ENCODE measurements around the gene CTNNA1.
"Not testable (repeated sequence)": the region's sequence is repeated elsewhere in the genome, so short reads cannot be mapped to it uniquely, and the experiment has no call there.

CTNNA1 gene

GRCh38 chr5:138898299-138898698, 145.1 kb downstream of the CTNNA1 start:
- DNase-seq (ENCODE audit: low read depth, low spot score) = no peak

DNA sequence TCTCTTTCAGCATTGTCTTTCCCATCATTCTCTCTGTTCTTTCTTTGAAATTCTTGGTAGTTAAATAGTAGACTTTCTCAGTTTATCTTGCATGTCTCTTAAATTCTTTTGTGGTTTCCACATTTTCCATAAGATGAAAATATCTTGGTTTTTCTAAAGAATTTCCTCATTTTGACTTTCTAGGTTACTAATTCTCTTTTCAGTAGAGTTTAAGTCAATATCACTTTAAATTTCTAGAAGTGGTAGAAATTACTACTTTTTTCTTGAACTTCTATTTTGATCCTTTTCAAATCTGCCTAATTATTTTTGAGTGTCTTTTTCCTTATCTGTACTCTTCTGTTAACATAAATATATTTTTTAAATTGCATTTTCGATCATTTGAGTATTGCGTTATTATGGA, 145.5 kb downstream of the CTNNA1 start:
- no peak for DNase-seq (ENCODE audit: low read depth, low spot score)

- no peak for DNase-seq (ENCODE audit: low read depth, low spot score)
Measured at GRCh38 chr5:138900281-138900965, 147.2 kb downstream of the CTNNA1 start.

DNA sequence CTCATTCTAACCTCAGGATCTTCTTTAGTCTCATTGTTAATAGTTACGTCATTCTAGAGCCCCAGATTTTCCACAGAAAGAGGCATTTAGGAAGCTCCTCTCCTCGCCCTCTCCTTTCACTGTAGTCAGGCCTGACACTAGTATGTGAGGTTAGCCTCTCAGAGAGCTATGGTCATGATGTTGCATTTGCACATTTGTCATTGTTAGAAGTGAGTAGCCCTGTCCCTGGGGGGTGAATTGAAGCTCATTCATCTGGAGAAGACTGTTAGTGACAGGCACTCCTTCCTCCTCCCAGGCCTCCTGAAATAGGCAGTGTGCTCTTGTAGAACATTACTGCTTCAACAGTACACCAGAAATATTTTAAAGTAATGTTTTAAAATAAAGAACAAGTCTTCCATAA, 148.5 kb downstream of the CTNNA1 start:
- no peak for DNase-seq (ENCODE audit: low read depth, low spot score)

DNA sequence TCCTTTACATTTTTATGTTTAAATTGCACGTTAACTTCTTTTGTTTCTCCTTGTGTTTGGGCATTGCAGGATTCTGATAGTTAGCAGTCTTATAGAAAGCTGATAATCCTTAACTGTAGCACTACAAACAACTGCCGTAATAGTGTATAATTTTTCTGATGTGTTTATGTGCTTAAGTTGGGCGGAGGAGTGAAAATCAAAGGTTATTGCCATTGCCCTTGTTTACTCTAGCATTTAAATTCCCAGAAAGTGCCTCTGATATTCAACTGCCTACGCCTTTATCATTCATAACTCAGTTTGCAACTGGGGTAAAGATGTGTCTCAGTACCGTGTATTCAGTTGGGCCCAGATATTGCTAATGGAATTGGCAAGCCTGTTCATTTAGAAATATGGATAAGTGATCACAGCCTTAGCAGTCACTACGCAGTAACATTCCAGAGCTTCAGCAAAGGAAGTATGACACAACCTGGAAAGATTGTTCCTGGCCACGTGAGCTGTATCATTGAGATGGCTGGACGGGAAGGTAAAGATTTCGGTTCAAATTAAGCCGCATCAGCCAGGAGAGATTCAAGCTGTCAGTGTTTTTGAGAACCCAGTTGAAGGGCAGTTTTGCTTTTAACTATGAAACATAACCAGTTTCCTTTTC, 150.0 kb downstream of the CTNNA1 start:
- no peak for DNase-seq (ENCODE audit: low read depth, low spot score)

DNA sequence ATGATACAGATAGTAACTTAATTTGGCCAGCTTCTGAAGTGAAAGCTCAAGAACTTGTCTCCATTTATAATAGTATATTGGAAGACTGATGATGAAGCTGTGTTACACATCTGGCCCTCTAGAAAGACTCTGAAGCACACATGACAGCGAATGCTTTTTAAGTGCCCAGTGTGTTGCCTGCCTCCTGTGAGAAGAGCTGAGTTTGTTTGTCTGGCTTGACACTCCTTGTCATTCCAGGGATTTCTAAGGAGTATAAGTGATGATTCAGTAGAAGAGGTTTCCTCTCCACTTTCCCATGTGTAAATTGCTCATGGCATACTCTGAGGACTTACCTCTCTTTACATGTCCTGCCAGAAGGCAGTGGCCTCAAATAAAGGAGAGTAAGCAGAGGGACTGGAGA, 152.3 kb downstream of the CTNNA1 start:
- DNase-seq (ENCODE audit: low read depth, low spot score) = no peak

DNA sequence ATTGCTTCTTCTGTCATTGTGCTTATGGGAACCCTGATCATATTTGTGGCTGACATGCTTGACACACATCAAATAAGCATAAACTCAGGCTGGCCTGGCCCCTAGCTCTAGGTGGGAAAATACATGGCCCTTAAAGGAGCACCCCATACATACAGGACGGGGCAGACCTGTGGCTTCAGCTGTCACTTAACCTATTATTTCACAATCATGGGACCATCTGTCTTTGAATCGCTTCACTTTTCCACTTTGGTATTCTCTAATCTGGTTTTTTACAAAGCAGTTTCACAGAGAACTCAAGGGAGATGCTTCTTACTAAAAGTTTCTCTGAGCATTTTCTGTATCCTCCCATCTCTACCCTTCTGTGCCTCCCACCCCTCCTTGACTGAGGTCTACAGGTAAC, 156.5 kb downstream of the CTNNA1 start:
- no peak for DNase-seq (ENCODE audit: low read depth, low spot score)

GRCh38 chr5:138910546-138911185, 157.4 kb downstream of the CTNNA1 start:
- no peak for DNase-seq (ENCODE audit: low read depth, low spot score)

GRCh38 chr5:138911441-138911840, 158.2 kb downstream of the CTNNA1 start:
- no peak for DNase-seq (ENCODE audit: low read depth, low spot score)

DNA sequence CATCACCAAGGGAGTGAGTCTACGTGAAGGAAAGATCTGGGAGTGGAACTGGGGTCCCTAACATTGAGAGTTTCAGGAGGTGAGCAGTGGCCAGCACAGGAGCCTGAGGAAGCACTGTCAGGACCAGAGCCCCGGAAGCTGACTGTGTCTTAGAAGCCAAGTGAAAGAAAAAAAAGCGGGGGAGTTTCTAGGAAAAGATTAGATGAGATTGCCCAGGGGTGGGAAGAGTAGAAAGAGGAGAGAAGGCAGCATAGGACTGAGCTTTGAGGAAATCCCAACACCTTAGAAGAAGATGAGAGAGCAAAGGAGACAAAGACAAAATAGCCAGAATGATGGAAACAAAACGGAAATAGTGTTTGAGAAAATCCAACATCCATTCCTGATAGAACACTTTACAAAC, 158.9 kb downstream of the CTNNA1 start:
- DNase-seq (ENCODE audit: low read depth, low spot score) = no peak

GRCh38 chr5:138913773-138914172, 160.5 kb downstream of the CTNNA1 start:
- no peak for DNase-seq (ENCODE audit: low read depth, low spot score)

DNA sequence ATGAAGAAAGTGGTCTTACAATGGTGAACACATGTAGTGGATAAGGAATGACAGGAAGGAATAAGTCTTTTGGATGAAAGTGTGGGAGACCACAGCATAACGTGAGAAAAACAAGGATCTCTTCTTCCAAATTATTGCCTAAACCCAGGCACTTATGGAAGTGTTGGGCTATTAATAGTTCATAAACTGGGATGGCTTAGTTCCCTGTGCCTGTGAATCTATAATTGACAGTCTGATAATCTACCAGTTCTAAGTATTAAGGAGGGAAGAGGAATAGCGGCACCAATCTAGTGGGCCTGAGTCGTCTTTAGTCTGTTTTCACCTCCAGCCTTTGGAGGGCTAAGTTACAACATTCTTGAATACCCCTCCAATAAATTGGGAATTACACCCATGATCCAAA, 161.1 kb downstream of the CTNNA1 start:
- no peak for DNase-seq (ENCODE audit: low read depth, low spot score)

DNA sequence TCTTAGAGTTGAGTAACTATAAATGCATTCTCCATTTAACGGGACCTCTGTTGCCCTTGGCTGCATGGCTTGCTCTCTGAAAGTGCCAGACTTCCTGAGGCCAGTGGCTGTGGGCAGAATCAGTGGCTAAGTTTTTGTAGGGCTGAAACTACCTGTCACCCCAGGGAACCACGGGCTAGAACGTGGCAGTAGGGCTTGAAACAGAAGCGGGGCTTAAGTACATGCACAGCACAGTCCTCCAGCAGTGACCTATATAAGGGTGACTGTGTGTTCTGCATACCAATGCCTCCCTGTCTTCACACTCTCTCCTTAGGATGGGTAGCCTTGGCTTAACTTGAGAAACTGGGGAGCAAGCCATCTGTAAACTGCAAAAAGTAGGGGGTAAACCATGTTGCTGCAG, 165.5 kb downstream of the CTNNA1 start:
- DNase-seq (ENCODE audit: low read depth, low spot score) = no peak

DNA sequence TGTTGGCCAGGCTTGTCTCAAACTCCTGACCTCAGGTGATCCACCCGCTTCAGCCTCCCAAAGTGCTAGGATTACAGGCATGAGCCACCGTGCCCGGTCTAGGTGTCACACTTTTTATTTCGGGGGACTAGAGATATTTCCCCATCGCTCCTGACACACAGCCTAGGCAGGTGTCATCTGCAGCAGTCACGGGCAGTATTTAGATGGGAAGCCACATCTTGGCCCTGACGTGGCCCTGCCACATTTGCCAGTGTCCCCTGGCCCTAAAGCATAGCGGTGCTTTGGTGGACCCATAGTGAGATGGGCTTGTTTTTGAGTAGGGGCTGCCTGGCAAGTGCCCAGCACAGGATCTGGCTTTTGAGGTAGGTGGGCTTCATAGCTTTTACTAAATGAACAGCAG, 167.0 kb downstream of the CTNNA1 start:
- DNase-seq (ENCODE audit: low read depth, low spot score) = no peak

- not testable (repeated sequence) for DNase-seq (ENCODE audit: low read depth, low spot score)
Measured at GRCh38 chr5:138921362-138921761, 168.1 kb downstream of the CTNNA1 start.

DNA sequence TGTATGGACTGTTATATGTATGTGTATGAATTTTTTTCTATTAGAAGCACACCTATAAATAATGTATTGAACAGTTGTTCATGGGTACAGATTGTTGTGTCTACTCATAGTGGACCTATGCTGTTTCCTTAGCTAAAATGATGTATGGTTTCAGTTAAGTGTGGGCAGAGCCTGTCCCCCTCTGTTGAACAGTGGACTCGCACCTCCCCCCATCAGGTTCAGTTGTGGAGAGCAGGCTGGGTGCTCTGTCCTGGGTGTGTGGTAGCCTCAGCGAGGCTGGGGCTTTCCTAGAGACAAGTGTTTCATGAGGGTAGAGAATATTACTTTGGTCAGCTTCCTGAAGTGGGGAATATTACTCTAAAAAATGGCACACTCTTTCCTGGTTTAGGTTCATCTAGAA, 169.3 kb downstream of the CTNNA1 start:
- DNase-seq (ENCODE audit: low read depth, low spot score) = no peak

DNA sequence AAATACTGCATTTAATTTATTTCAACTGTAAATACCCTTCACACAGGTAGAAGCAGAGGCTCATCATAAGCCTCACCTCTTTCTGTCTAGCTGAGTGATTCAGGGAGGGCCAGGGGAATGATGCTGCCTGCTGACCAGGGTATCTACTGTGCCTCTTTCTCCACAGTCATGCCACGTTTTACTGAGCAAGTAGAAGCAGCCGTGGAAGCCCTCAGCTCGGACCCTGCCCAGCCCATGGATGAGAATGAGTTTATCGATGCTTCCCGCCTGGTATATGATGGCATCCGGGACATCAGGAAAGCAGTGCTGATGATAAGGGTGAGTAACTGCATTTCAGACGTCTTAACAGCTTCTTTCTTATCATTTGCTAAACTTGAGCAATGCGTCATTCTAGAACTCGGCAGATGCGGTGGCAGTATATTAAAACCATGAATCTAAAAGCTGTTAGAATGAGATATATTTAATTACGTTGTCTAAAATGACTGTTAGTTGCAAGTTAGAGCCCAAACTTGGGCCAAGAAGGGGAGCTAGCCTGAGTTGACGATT, 171.9 kb downstream of the CTNNA1 start:
- DNase-seq (ENCODE audit: low read depth, low spot score) = no peak

DNA sequence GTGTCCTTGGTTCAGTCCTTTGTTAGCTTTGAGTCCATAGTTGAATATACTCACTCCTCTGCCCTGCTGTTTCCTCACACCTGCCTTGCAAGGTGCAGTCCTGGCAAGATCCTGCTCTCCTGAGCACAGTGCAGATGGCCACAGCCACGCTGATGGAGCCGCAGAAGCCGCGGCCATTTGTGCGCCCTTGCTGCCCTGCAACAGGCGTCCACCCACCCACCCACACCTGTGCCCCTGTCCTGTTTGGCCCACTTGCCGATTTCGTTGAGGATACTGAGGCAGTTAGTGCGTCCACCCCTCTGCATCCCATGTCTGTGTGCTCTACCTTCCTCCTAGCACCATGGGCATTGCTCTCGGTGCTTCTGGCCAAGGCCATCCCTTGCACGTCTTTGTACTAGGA, 173.0 kb downstream of the CTNNA1 start:
- DNase-seq (ENCODE audit: low read depth, low spot score) = no peak

DNA sequence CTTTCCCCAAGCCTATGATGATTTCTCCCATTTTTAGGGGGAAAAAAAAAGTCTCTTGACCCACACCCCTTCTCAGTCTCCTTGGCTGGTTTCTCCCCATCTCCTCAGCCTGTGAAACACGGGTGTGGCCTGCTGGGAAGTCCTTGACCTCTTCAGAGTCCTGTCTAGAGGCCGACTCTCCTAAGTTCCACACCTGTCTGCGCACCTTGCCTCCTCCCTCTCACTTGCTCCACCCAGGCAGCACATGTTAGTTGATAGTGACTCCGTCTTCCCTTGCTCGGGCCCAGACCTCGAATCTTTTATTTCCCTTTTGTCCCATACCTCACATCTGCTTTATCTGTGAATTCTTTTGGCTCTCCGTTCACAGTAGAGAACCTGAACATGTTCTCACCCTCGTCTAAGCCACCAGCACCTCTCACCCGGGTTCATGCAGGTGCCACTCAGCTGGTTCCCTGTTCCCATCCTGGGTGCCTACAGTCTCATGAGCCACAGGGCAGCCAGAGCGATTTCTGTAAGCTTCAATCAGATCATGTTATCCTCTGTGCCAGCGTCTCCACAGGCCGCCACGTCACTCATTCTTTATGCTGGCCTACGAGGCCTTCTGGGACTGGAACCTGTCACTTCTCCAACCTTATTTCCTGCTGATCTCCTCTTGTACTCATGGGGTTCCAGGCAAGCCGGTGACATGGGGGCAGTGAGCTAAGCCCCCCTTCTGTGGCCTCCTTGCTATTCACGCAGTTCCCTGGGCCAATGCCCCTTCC, 173.6 kb downstream of the CTNNA1 start:
- no peak for DNase-seq (ENCODE audit: low read depth, low spot score)

DNA sequence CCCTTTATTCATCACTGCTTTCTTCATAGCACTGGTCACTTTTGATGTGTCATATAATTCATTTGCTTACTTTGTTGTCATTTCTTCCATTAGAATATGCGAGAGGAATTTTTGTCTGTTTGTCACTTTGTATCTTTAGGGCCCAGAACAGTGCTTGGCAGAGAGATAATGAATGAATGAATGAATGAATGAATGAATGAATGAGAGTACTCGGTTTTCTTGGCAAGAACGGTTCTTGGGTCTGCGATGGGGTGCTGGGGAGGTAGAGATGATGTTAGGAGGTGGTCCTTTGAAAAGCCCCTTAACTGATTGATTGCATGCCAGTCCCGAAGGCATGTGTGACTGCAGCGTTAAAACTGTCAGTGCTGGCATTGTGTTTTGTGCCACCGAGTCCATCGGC, 174.3 kb downstream of the CTNNA1 start:
- DNase-seq (ENCODE audit: low read depth, low spot score) = no peak

DNA sequence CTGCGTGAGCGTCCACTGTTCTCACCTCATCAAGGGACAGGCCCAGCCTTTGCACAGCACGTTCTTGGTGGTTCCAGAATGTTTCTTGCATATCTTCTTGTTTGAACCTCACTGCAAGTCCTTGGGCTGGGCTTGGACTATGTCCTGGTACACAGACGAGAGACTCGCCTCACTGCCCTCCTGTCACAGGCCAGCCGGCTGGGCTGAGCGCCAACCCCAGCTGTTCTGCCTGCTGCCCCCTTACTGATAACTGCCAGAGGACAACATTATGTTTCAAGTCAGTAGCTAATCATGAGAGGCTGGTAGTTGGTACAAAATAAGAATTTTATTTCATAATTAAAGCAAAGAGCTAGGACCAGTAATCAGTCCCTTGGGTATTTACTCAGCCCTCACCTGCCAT, 174.8 kb downstream of the CTNNA1 start:
- no peak for DNase-seq (ENCODE audit: low read depth, low spot score)

- DNase-seq (ENCODE audit: low read depth, low spot score) = no peak
Measured at GRCh38 chr5:138929571-138929955, 176.3 kb downstream of the CTNNA1 start.
